Measurements from ENCODE around the gene VCAN.

DNA sequence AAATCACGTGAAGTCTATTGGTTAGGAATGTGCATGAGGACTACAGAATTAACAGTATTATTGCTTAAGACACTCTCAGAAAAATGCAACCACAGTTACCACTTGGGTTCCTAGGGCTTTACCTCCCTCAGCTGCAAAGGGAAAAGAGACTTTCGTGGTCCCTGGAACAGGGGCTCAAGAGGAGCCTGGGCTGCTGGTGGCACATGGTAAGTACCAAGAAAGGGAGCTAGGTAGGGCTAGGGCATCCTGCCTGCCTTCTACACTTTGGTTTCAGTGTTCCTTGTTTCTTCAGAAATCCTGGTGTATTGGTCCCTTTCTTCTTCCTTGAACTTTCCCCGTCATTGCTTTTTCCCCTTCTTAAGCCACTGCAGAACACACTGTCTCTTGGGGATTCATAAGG, 7.3 kb upstream of the VCAN start:
- TF ChIP-seq GATA2 (IDR thresholded peaks at IDR 0.05; ENCODE audit: low read depth, low read length) (no peak), GATA3 (IDR thresholded peaks at IDR 0.05; ENCODE audit: low read depth, low read length) (no peak)
